Spinal cord (tissue), 10 donors: ENCODE results near the gene LTBP4. TPM values are rescaled to one million over a fixed set of nuclear protein-coding genes. Genes with fewer than 3 reads are reported as not detected.
A peak's percentile ranks its signal among the peaks of the same experiment; 100 is the strongest.

Experiments used
- DNase-seq, 6 donors: peaks; one replicate each; pipeline versions ENCODE4 v3.0.0 to v3.0.0-alpha.2; 2013 to 2015; ENCODE audit warnings: low spot score in 6 of 6, low read depth in 4 of 6
- H3K27ac ChIP-seq: one replicate; pipeline ENCODE4 v1.5.1; 2013; ENCODE audit warnings: low read depth, low read length, control low read depth
- H3K27me3 ChIP-seq: one replicate; pipeline ENCODE4 v1.6.1; 2013; ENCODE audit warnings: low read length; ENCODE audit not compliant: control insufficient read depth, insufficient read depth
- H3K36me3 ChIP-seq: one replicate; pipeline ENCODE4 v1.6.1; 2013; ENCODE audit warnings: low read length; ENCODE audit not compliant: control insufficient read depth, insufficient read depth
- H3K4me1 ChIP-seq: one replicate; pipeline ENCODE4 v1.6.1; 2013; ENCODE audit warnings: low read length; ENCODE audit not compliant: control insufficient read depth, insufficient read depth
- H3K4me3 ChIP-seq: one replicate; pipeline ENCODE4 v1.5.1; 2013; ENCODE audit warnings: low read depth, low read length, control low read depth
- H3K9me3 ChIP-seq: one replicate; pipeline ENCODE4 v1.6.1; 2013; ENCODE audit warnings: low read length; ENCODE audit not compliant: control insufficient read depth, insufficient read depth
- WGBS: methylation state at CpG from one replicate; pipeline ENCODE4 v1.1.5; 2013; ENCODE audit warnings: missing lambda C conversion rate; ENCODE audit not compliant: insufficient coverage; 5-methylcytosine and 5-hydroxymethylcytosine counted together
- polyA plus RNA-seq, 2 donors: library from polyadenylated mRNA; unstranded; fragments of 120-200 nt; gene quantifications; one replicate each; pipeline ENCODE4 v1.2.1, GENCODE V29; 2013; ENCODE audit not compliant: insufficient read length in 2 of 2
- total RNA-seq, 2 donors: library from RNA; depleted of rRNA in 1 of 2; stranded (reverse); fragments of 120-200 nt in 1 of 2; fragments of >200 nt in 1 of 2; gene quantifications; one replicate each; pipeline versions ENCODE4 v1.2.3 to v1.2.4, GENCODE V29; 2013 to 2014
- donor health status: healthy.

LTBP4 gene
- total and polyA plus RNA-seq, 4 donors = 57.5 to 141 (median 69.8) TPM

DNA sequence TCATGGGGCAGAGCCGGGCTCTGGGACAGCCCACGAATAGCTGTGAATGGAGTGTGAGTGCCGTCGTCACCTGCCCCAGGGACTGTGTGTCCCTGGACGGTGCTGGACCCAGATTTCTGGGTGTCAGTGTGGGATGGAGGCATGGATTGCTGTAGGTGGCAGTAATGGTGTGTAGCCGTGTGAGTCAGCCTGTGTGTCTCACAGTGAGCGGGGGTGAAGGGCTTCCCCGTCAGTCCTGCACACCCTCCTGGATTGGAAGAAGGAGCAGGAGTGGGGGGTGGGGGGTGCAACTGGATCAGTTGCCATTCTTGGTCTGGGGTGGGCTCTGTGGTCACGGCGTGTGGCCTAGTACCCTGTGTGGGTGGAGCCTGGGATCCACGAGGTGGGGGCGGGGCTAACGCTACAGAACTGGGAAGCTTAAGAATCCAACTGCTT, 6.5 kb upstream of the LTBP4 start:
- H3K27me3 ChIP-seq = peaks cover 35% of the 10 kb centered on the region
- DNase-seq = peak in 1 of 6 donors; percentile 59
- H3K4me3 ChIP-seq = peak overlapping the region; percentile 29
- H3K36me3 ChIP-seq = peaks cover 19% of the 10 kb centered on the region
- H3K27ac ChIP-seq = no peak overlapping the region
- 20% methylated on average over 13 of the region's 13 CpGs for WGBS
- peaks cover 47% of the 10 kb centered on the region for H3K4me1 ChIP-seq
- no peaks in the 10 kb centered on the region for H3K9me3 ChIP-seq

DNA sequence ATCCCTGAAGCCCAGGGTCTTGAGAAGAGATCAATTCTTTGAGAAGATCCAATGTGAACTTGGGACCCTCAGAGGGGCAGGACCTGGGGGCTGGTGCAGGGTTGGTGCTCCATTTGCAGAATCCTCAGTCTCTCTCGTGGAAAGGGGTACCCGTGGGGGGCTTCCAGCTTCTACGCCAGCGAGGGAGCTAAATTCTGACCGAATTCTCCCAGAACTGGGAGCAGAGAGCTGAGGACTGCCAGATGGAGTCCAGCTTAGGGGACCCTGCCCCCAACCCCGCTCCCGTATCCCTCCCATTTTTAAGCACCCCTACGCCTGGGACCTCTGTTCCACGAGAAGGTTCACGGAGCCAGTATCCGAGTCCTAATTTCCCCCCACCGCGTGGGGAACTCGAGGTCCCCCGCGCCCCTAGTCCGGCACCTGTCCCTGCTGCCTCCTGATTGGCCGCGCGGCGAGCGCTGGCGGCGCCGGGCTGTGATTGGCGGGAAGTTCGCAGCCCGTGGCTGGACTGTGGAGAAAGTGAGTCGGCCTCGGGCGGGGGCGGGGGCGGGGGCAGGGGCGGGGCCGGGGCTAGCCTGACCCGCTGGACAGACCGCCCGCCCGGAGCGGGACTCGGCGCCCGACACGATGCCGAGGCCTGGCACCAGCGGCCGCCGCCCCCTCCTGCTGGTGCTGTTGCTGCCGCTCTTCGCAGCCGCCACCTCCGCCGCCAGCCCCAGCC, 4.4 kb upstream of the LTBP4 start:
- peak in 1 of 6 donors; percentile 54 for DNase-seq
- WGBS = 6% methylated on average over 53 of the region's 53 CpGs
- no peak overlapping the region for H3K4me3 ChIP-seq
- peaks cover 10% of the 10 kb centered on the region for H3K36me3 ChIP-seq
- H3K9me3 ChIP-seq = no peaks in the 10 kb centered on the region
- H3K4me1 ChIP-seq = peaks cover 65% of the 10 kb centered on the region
- no peak overlapping the region for H3K27ac ChIP-seq
- peaks cover 51% of the 10 kb centered on the region for H3K27me3 ChIP-seq

DNA sequence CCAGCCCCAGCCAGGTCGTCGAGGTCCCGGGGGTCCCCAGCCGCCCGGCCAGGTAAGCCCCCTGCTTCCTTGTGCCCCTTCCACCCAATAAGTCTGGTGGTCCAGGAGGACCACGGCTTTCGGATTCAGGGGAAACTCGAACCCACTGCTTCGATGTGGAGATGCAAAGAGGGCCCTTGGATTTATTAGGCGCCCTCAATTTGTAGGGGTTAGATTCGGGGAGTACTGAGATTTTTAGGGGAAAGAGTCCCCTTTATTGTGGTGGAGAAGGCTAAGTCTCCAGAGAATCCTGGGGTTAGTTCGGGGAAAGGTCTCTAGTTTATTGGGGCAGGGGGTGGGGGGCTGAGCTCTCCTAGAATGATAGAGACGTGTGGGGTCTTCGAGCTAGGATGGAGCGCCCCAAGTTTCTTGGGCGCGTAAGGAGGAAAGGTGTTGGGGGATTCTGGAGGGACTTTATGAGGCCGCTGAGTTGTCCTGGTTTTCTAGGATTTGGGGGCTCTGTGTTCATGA, 3.8 kb upstream of the LTBP4 start:
- Histone ChIP-seq H3K9me3 (no peaks in the 10 kb centered on the region), H3K27ac (no peak overlapping the region), H3K36me3 (peaks cover 13% of the 10 kb centered on the region), H3K27me3 (peaks cover 55% of the 10 kb centered on the region), H3K4me1 (peaks cover 71% of the 10 kb centered on the region), H3K4me3 (peak overlapping the region; percentile 43)
- DNase-seq = no peak
- 8% methylated on average over 18 of the region's 18 CpGs for WGBS

DNA sequence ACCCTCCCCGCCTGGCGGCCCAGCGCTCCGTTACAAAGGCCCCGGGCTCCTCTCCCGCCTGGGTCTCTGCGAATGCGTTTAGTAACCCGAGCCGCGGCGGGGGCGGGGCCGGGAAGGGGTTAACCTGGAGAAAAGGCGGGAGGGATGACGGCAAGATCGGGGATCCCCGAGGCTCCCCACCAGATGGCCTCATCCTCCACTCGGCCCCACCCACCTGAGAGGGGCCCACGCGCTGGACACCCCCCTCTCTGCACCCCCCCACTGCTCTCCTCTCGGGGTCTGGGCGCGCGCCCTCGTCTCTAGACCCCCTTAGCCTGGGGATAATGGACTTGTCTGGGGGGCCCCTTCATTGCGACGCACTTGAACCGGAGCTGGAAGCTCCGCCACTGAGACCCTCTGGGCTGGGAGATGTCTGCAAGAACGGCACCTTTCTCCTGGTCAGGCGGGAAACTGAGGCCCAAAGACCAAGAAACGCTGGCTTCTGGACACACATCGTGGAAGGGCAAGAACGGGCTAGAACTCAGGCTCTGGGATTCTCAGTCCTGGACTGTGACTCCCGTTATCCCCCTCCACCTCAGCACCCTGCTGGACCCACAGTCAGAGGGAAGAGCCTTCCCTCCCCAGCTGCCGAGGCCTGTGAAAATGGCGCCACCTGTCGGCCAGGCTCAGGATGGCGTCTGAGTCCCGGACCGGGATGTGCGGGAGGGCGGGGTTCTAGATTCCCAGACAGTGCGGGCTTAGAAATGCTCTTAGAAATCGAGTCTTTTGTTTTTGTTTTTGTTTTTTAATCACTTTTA, 2.9 kb upstream of the LTBP4 start:
- Histone ChIP-seq H3K4me1 (peaks cover 77% of the 10 kb centered on the region), H3K4me3 (peak overlapping the region; percentile 43), H3K27ac (peak overlapping the region; percentile 70), H3K36me3 (peaks cover 15% of the 10 kb centered on the region), H3K27me3 (peaks cover 60% of the 10 kb centered on the region), H3K9me3 (no peaks in the 10 kb centered on the region)
- 4% methylated on average over 23 of the region's 46 CpGs for WGBS
- DNase-seq = peak in 5 of 6 donors; percentile 62 to 94 (median 74)

DNA sequence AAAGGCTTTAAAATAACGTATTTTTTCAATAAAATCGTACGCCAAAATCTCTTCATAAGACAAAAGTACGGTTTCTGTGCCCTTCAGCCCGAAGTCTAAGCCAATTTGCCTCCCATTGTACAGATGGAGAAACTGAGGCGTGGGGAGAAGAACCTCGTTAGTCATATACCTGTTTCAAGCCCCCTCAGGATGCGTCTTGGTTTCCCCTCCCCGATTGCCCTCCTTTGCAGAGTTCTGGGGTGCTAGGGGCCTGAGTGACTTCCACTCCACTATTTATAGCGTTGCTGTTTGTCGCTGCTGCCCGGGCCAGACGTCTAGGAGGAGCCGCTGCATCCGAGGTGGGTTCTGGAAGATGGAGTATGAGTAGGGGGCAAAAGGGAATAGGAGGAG, 2.3 kb upstream of the LTBP4 start:
- H3K36me3 ChIP-seq = peaks cover 15% of the 10 kb centered on the region
- DNase-seq = no peak
- peaks cover 79% of the 10 kb centered on the region for H3K4me1 ChIP-seq
- peak overlapping the region; percentile 43 for H3K4me3 ChIP-seq
- H3K27me3 ChIP-seq = peaks cover 64% of the 10 kb centered on the region
- no peaks in the 10 kb centered on the region for H3K9me3 ChIP-seq
- H3K27ac ChIP-seq = no peak overlapping the region
- 22% methylated on average over 4 of the region's 15 CpGs for WGBS

DNA sequence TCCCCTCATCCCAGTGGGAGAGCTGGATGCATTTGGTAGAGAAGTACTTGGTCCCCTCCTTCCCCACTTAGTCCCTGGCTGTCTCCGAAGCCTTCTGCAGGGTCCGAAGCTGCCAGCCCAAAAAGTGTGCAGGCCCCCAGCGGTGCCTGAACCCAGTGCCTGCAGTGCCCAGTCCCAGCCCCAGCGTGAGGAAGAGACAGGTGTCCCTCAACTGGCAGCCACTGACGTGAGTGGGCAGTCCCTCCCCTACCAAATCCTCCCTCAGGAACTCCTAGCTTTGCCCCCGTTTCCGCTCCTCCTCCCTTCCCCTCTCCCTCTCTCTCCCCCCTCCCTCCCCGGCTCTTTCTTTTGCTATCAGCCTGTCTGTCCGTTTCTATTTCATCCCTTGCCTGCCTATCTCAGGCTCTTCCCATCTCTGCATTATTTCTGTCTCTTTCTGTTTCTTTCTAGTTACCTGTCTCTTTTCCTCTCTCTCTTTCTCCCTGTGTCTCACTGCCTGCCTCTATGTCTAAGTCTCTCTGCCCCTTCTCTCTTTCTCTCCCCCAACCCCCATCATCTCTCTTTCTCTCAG, 1.8 kb upstream of the LTBP4 start:
- Histone ChIP-seq H3K27me3 (peaks cover 69% of the 10 kb centered on the region), H3K9me3 (no peaks in the 10 kb centered on the region), H3K27ac (no peak overlapping the region), H3K36me3 (peaks cover 15% of the 10 kb centered on the region), H3K4me3 (no peak overlapping the region), H3K4me1 (peaks cover 79% of the 10 kb centered on the region)
- DNase-seq = no peak
- WGBS = 24% methylated on average over 9 of the region's 9 CpGs

DNA sequence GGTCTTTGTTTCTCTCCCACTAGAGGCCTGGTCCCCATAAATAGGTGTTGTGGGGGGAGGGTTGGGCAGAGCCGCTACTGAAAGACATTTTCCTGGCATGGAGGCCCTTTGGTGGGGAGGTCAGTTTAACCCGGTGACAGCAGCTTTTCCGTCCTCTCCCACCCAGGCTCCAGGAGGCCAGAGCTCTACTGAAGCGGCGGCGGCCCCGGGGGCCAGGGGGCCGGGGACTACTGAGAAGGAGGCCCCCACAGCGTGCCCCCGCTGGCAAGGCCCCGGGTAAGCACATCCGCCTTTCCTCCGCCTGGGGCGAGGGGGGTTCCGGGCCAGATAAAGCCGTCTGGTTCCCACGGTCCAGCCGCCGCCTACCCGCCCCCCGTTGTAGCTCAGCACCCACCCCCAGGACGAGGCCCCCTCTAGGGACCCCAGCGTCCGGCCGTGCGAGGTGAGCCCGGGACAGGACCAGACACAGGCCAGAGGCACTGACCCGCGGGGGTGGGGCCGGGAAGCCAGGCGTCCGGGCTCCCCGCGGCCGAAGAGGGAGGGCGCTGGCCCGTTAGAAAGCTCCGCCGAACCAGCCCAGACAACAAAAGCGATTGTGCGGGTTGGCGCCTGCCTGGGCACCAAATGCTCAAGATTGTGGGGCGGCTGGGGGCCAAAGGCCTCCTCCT, 1.1 kb upstream of the LTBP4 start:
- H3K27ac ChIP-seq = peak overlapping the region; percentile 15
- H3K36me3 ChIP-seq = peaks cover 17% of the 10 kb centered on the region
- no peaks in the 10 kb centered on the region for H3K9me3 ChIP-seq
- H3K27me3 ChIP-seq = peaks cover 75% of the 10 kb centered on the region
- no peak overlapping the region for H3K4me3 ChIP-seq
- peaks cover 79% of the 10 kb centered on the region for H3K4me1 ChIP-seq
- no peak for DNase-seq
- 17% methylated on average over 41 of the region's 43 CpGs for WGBS

DNA sequence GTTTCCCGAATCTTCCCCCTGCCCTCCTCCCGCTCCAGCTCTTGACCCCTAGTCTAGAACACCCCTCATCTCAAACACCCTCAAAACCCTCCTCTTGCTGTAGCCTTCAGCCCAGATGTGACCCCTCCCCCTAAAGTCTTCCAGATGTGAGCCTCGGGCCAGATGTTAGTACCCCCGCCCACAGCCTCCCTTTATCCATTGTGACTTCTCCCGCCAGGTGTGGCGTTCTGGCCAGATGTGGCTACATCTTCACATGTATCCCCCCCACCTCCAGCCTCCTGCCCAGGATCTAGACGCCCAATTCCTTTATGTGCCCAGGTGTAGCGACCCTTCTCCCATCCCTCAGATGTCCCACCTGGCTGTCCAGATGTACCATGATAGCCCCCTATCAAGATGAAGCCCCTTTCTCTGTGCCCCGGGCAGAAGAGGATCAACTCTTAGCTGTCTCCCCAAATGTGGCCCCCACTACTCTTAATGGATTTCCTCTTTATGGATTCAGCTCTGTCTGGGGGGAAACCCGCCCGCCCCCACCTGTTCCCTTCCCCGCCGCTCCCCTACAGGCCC, 517 bp upstream of the LTBP4 start:
- peaks cover 84% of the 10 kb centered on the region for H3K4me1 ChIP-seq
- H3K9me3 ChIP-seq = no peaks in the 10 kb centered on the region
- peaks cover 17% of the 10 kb centered on the region for H3K36me3 ChIP-seq
- WGBS = 31% methylated on average over 11 of the region's 13 CpGs
- H3K4me3 ChIP-seq = no peak overlapping the region
- H3K27me3 ChIP-seq = peaks cover 77% of the 10 kb centered on the region
- no peak for DNase-seq
- H3K27ac ChIP-seq = peak overlapping the region; percentile 15

DNA sequence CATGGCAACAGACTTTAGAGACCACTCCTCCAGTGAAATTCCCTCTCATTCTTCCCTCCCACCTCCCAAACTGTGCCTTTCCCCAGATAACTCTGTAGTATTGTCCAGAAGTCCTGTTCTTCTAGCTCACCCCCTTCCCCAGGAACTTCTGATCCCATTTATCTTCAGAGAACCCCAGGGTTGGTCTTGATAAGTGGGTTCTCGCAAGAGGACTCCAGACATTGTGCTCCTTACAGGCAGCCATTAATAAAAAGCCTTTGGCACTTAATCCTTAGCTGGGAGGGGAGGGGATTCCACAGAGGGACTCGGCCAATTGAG, 1.9 kb downstream of the LTBP4 start:
- Histone ChIP-seq H3K4me1 (peaks cover 73% of the 10 kb centered on the region), H3K27ac (peak overlapping the region; percentile 92), H3K4me3 (peak overlapping the region; percentile 48), H3K36me3 (peaks cover 25% of the 10 kb centered on the region), H3K27me3 (peaks cover 85% of the 10 kb centered on the region), H3K9me3 (no peaks in the 10 kb centered on the region)
- DNase-seq = no peak
- WGBS = no CpG with 5 or more reads among the region's 2 CpGs
